Coronary artery (tissue), 2 donors: ENCODE results near the gene CCDC82.
A peak's percentile ranks its signal among the peaks of the same experiment; 100 is the strongest.
"Not testable (repeated sequence)": the region's sequence is repeated elsewhere in the genome, so short reads cannot be mapped to it uniquely, and the experiment has no call there.

Experiments
- DNase-seq: peaks from one replicate; pipeline ENCODE4 v3.0.0-alpha.2; 2017; ENCODE audit warnings: low spot score
- H3K27ac ChIP-seq, 2 donors: fragments of 200-600 bp; sonication (generic); one replicate each; pipeline ENCODE4 v1.5.1; 2016 to 2019
- H3K4me3 ChIP-seq: fragments of 200-600 bp; sonication (generic); 2 replicates; pipeline ENCODE4 v1.5.1; 2016; ENCODE audit warnings: mild to moderate bottlenecking, moderate library complexity
- TF ChIP-seq, protein P1 (sequence below): fragments of 200-600 bp; sonication (generic); IDR thresholded peaks from one replicate; pipeline ENCODE4 v1.5.1; 2019; ENCODE audit warnings: antibody characterized with exemption

CCDC82 gene

DNA sequence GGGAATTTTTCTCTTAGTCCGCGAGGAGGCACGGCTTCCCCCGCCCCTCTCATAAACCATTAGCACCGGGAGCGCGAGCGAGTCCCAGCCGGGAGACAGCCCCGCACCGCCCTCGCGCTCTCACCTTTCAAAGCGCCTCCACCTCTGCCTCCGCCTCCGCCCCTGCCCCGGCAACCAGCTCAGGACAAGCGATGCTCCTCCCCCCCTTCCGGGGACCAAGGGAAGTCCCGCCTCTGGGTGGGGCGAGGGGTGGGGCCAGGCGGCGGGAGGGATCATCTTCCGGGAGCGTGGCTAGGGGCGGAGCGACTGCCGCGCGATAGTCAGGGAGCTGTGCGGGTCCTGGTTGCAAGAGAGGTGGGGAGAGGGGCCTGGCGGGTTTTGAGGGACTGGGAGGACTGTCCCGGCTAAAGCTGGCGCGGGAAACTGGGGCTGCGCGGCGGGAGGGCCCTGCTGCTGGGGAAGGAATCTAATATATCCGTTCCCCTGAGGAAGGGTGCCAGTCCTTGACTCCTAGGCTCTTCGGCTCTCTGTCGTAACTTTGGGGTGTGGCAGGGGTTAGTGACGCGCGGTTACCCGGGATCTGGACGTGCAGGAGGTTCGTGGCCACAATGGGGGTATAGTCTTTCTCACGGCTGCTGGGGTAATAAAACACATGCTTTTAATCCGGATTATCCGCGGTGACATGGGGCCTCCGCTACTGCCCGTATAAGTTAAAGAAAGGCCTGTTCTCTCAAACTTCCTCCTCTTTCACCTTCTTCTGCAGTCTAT lies at the start of gene CCDC82, which contains the start of gene JRKL:
Gene CCDC82, minus strand, starts transcription at position 193 of the 768 bp plus-strand sequence. CDS start 5,165 bp downstream, outside the sequence.
Gene JRKL, plus strand, starts transcription at position 294 of the 768 bp plus-strand sequence. CDS start 637 bp downstream, outside the sequence.
- Histone ChIP-seq H3K27ac (peak within 1 kb of the TSS; percentile 84 to 95), H3K4me3 (peak within 1 kb of the TSS; percentile 89)
- TF ChIP-seq, protein P1, sequence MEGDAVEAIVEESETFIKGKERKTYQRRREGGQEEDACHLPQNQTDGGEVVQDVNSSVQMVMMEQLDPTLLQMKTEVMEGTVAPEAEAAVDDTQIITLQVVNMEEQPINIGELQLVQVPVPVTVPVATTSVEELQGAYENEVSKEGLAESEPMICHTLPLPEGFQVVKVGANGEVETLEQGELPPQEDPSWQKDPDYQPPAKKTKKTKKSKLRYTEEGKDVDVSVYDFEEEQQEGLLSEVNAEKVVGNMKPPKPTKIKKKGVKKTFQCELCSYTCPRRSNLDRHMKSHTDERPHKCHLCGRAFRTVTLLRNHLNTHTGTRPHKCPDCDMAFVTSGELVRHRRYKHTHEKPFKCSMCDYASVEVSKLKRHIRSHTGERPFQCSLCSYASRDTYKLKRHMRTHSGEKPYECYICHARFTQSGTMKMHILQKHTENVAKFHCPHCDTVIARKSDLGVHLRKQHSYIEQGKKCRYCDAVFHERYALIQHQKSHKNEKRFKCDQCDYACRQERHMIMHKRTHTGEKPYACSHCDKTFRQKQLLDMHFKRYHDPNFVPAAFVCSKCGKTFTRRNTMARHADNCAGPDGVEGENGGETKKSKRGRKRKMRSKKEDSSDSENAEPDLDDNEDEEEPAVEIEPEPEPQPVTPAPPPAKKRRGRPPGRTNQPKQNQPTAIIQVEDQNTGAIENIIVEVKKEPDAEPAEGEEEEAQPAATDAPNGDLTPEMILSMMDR, result no peak
- peak; percentile 98 for DNase-seq

DNA sequence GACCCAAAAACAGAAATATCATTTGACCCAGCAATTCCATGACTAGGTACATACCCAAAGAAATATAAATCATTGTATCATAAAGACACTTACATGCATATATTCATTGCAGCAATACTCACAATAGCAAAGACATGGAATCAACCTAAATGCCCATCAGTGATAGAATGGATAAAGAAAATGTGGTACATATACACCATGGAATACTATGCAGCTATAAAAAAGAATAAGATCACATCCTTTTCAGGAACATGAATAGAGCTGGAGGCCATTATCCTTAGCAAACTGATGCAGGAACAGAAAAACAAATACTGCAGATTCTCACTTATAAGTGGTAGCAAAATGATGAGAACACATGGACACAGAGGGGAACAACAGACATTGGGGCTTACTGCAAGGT lies 42.9 kb upstream of the CCDC82 start:
- not testable (repeated sequence) for H3K27ac ChIP-seq, H3K4me3 ChIP-seq, DNase-seq

DNA sequence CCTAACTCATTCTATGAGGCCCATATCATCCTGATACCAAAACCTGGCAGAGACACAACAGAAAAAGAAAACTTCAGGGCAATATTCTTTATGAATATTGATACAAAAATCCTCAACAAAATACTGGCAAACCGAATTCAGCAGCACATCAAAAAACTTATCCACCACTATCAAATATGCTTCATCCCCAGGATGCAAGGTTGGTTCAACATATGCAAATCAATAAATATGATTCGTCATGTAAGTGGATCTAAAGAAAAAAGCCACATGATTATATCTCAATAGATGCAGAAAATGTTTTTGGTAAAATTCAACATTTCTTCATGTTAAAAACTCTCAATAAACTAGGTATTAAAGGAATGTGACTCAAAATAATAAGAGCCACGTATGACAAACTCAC lies 41.0 kb upstream of the CCDC82 start:
- no peak overlapping the region for H3K4me3 ChIP-seq
- no peak for DNase-seq
- TF ChIP-seq, protein P1, result no peak
- no peak overlapping the region for H3K27ac ChIP-seq

DNA sequence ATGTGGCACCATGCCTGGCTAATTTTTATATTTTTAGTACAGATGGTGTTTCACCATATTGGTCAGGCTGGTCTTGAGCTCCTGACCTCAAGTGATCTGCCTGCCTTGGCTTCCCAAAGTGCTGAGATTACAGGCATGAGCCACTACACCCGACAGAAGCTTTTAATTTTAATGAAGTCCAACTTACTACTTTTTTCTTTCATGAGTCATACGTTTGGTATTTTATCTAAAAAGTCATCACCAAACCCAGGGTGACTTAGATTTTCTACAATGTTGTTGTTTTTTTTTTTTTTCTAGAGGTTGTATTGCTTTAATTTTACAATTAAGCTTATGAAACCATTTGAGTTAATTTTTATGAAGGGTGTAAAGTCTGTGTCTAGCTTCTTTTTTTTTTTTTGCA lies 35.0 kb upstream of the CCDC82 start:
- DNase-seq, result no peak
- TF ChIP-seq, protein P1, result no peak
- H3K4me3 ChIP-seq, result no peak overlapping the region
- H3K27ac ChIP-seq, result no peak overlapping the region

DNA sequence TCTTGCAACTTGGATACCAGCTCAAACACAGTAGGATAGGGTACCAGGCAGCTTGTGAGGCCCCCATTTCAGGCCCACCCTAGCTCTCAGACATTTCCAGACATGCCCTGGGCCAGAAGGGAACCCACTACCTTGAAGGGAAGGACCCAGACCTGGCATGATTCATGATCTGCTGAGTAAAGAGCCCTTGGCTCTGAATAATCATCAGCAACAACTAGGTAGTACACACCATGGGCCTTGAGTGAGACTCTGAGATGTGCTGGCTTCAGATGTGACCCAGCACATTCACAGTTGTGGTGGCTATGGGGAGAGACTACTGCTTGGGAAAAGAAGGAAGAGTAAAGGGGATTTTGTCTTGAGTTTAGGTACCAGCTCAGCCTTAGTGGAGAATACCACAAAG lies 23.7 kb upstream of the CCDC82 start:
- DNase-seq, result no peak
- no peak overlapping the region for H3K27ac ChIP-seq
- no peak overlapping the region for H3K4me3 ChIP-seq
- TF ChIP-seq, protein P1, result no peak

DNA sequence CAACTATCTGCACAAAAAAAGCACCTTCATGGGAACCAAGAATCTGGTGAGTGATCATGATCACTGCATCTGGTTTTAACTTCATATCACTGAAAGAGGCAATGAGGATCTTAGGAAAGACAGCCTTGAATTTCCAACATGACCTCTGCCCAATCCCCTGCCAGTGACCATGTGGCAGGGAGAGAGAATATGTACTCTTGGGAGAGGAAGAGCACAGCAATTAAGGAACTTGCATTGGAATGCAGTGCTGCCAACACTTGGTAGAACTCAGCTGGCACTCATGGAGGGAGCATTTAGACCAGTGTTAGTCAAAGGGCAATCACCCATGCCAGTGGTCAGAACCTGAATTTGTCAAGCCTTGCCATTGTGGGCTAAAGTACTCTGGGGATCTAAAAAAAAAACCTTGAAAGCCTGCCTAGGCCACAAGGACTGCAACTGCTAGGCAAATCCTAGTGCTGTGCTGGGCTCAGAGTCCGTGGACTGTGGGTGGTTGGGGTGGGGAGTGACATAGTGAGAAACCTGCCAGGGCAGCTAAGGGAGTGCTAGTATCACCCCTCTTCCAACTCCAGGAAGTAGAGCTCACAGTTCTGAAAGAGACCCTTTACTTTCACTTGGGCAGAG lies 23.2 kb upstream of the CCDC82 start:
- no peak for DNase-seq
- TF ChIP-seq, protein P1, result no peak
- no peak overlapping the region for H3K27ac ChIP-seq

DNA sequence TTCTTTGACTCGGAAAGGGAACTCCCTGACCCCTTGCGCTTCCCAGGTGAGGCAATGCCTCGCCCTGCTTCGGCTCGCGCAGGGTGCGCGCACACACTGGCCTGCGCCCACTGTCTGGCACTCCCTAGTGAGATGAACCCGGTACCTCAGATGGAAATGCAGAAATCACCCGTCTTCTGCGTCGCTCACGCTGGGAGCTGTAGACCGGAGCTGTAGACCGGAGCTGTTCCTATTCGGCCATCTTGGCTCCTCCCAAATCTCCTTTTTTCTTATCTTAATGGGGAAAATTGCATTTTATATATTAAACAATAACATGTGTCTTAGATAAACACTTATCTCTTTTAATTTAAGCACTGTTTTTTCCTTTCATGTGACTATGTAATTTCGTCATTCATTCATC lies 21.7 kb upstream of the CCDC82 start:
- DNase-seq, H3K27ac ChIP-seq: not testable (repeated sequence)
- H3K4me3 ChIP-seq, result peak overlapping the region; percentile 38

More for the DNA sequence above, 23.2 kb upstream of the CCDC82 start:
- no peak overlapping the region for H3K4me3 ChIP-seq

DNA sequence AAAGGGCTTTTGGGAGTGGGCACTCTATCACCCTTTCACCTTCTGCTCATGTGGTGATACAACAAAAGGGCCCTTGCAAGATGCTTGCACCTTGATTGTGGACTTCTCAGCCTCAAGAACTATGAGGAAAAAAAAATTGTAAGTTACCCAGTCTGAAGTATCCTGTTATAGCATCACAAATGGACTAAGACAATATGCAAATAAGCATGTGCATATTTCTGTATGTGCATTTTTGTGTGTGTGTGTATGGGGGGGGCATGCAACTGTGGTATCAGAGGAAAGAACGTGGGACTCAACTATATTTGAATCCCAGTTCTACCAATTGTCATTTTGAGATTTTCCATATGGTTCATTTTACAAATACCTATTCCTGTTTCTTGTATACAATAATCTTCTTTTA lies 11.0 kb upstream of the CCDC82 start:
- TF ChIP-seq, protein P1, result no peak
- no peak for DNase-seq
- no peak overlapping the region for H3K27ac ChIP-seq

More for the DNA sequence above, 11.0 kb upstream of the CCDC82 start:
- no peak overlapping the region for H3K4me3 ChIP-seq
